Common myeloid progenitor, CD34-positive (primary cell): ENCODE data around the gene EFCAB5. TPM values are rescaled to one million over a fixed set of nuclear protein-coding genes. Genes with fewer than 3 reads are reported as not detected.
"Not testable (repeated sequence)": the region's sequence is repeated elsewhere in the genome, so short reads cannot be mapped to it uniquely, and the experiment has no call there.

ENCODE experiments used
- CTCF ChIA-PET: fragments of 350-600 bp; sonication (Branson Sonifier 250); formaldehyde crosslinking; loops from one replicate; lab custom pipeline; 2021; ENCODE audit warnings: antibody characterized with exemption; lab: Charles Lee
- POLR2A ChIA-PET: fragments of 350-600 bp; sonication (Branson Sonifier 250); formaldehyde crosslinking; loops from one replicate; lab custom pipeline; 2021; ENCODE audit warnings: antibody characterized with exemption; lab: Charles Lee
- DNase-seq, 3 donors: peaks; one replicate each; pipeline versions ENCODE4 v3.0.0 to v3.0.0-alpha.2; 2013
- H3K27ac ChIP-seq, 2 experiments: 1 replicate in 1 of 2; 2 replicates in 1 of 2; pipeline ENCODE4 v1.7.0; 2013; ENCODE audit warnings: inconsistent platforms in 2 of 2, low read length in 2 of 2, mild to moderate bottlenecking in 2 of 2, low read depth in 1 of 2, moderate library complexity in 1 of 2; ENCODE audit not compliant: severe bottlenecking in 2 of 2, insufficient read depth in 1 of 2, poor library complexity in 1 of 2
- H3K27me3 ChIP-seq, 5 experiments: replicated peaks in 2 of 5; 1 replicate in 3 of 5; 2 replicates in 2 of 5; pipeline versions ENCODE4 v1.6.1 to v1.7.0; 2013; ENCODE audit warnings: low read length in 4 of 5, mild to moderate bottlenecking in 2 of 5, moderate library complexity in 2 of 5, inconsistent platforms in 1 of 5; ENCODE audit not compliant: insufficient read depth in 5 of 5, control insufficient read depth in 4 of 5
- H3K36me3 ChIP-seq, 4 experiments: 1 replicate in 2 of 4; 2 replicates in 2 of 4; pipeline versions ENCODE4 v1.6.1 to v1.7.0; 2013; ENCODE audit warnings: low read length in 3 of 4, control low read depth in 1 of 4, mild to moderate bottlenecking in 1 of 4; ENCODE audit not compliant: control insufficient read depth in 4 of 4, insufficient read depth in 4 of 4
- H3K4me1 ChIP-seq, 4 experiments: 1 replicate in 3 of 4; 2 replicates in 1 of 4; pipeline versions ENCODE4 v1.6.1 to v1.7.1; 2013; ENCODE audit warnings: low read length in 3 of 4, mild to moderate bottlenecking in 3 of 4, control low read depth in 1 of 4, inconsistent platforms in 1 of 4, moderate library complexity in 1 of 4; ENCODE audit not compliant: control insufficient read depth in 4 of 4, insufficient read depth in 4 of 4; ENCODE audit errors: control extremely low read depth in 1 of 4
- H3K4me3 ChIP-seq, 7 experiments: 1 replicate in 4 of 7; 2 replicates in 3 of 7; pipeline versions ENCODE4 v1.5.1 to v1.7.0; 2013; ENCODE audit warnings: mild to moderate bottlenecking in 7 of 7, low read length in 6 of 7, moderate library complexity in 6 of 7, inconsistent platforms in 2 of 7, low read depth in 2 of 7, control low read depth in 1 of 7; ENCODE audit not compliant: insufficient read depth in 4 of 7, control insufficient read depth in 1 of 7; ENCODE audit errors: extremely low read depth in 1 of 7
- H3K9me3 ChIP-seq, 5 experiments: 1 replicate in 4 of 5; 2 replicates in 1 of 5; pipeline versions ENCODE4 v1.6.1 to v1.7.1; 2013; ENCODE audit warnings: low read length in 4 of 5, mild to moderate bottlenecking in 2 of 5, inconsistent platforms in 1 of 5, low read depth in 1 of 5, moderate library complexity in 1 of 5; ENCODE audit not compliant: control insufficient read depth in 4 of 5, insufficient read depth in 2 of 5; ENCODE audit errors: control extremely low read depth in 1 of 5
- WGBS: methylation state at CpG from one replicate; pipeline ENCODE4 v1.1.5; 2013; ENCODE audit not compliant: insufficient coverage; 5-methylcytosine and 5-hydroxymethylcytosine counted together
- polyA plus RNA-seq: library from polyadenylated mRNA; unstranded; fragments of 120-200 nt; gene quantifications from one replicate; pipeline ENCODE4 v1.2.1, GENCODE V29; 2013

The EFCAB5 gene
- polyA plus RNA-seq: 1.5 TPM

DNA sequence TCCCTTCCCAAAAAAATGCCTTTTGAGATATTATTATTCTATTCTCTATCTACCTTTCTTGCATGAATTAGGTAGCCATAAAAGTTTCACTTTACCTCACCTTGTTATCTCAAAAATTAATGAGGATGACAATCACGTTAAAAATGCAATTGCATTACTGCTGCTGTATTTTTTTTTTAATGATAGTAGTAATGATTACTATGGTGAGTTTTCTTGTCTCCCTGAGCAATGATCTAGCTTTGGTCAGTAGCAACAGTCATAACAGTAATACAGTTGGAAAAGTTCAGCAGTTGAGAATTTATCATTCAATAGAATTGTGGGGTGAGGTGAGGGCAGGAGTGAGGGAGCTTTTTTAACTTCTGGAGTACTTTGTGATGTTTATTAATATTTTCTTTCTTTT lies at the start of gene EFCAB5:
TSS of gene EFCAB5 (plus strand) at position 301 of the 400 bp plus-strand sequence. CDS start 163 bp downstream, outside the sequence.
- H3K4me1 ChIP-seq: no peaks in the 10 kb centered on the region
- H3K36me3 ChIP-seq: no peaks in the 10 kb centered on the region
- POLR2A ChIA-PET: no interaction called here
- no peak within 1 kb of the TSS for H3K27ac ChIP-seq
- H3K4me3 ChIP-seq: no peak within 1 kb of the TSS
- DNase-seq: no peak
- no peaks in the 10 kb centered on the region for H3K27me3 ChIP-seq
- H3K9me3 ChIP-seq: no peaks in the 10 kb centered on the region
- CTCF ChIA-PET: interaction anchor here (1.2 to 2.6 kb wide), 3 partner anchors 10 to 320 kb away, joined by 3 to 24 read pairs (median 5); no protein-coding TSS in a partner anchor
- no CpG with 5 or more reads among the region's 1 CpG for WGBS

DNA sequence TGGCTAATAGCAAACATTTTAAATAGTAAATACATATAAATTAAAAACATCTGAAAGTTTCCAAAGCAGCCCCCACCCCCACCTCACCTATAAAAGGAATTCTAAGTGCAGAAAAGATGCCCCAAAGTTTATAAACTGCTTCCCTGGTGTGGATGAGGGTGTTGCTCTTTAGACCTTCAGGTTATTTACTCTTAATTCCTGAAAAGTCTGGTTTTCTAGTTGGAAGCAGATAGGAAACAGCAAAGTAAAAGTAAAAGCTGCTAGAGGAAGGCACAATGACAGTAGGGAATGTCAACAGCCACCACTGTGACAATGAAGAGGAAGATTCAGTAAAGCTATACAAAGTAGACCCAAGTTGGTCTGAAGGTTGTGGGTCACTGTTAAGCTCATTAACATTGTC lies 49.2 kb upstream of the EFCAB5 start:
- DNase-seq: no peak
- no peak overlapping the region for H3K4me3 ChIP-seq
- ChIA-PET CTCF (interaction anchor here (0.6 to 1.4 kb wide), 4 partner anchors 14 to 77 kb away, joined by 3 read pairs; no protein-coding TSS in a partner anchor), POLR2A (no interaction called here)
- peaks cover 0 to 6% (median 0%) of the 10 kb centered on the region in 4 experiments for H3K4me1 ChIP-seq
- peaks cover 0 to 7% (median under 1%) of the 10 kb centered on the region in 4 experiments for H3K36me3 ChIP-seq
- H3K9me3 ChIP-seq: peaks cover 0 to 6% (median 1%) of the 10 kb centered on the region in 5 experiments
- no peak overlapping the region for H3K27ac ChIP-seq
- no peaks in the 10 kb centered on the region for H3K27me3 ChIP-seq

DNA sequence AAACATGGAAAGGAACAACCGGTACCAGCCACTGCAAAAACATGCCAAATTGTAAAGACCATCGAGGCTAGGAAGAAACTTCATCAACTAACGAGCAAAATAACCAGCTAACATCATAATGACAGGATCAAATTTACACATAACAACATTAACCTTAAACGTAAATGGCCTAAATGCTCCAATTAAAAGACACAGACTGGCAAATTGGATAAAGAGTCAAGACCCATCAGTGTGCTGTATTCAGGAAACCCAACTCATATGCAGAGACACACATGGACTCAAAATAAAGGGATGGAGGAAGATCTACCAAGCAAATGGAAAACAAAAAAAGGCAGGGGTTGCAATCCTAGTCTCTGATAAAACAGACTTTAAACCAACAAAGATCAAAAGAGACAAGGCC lies 44.3 kb upstream of the EFCAB5 start:
- H3K27ac ChIP-seq, H3K9me3 ChIP-seq, H3K4me1 ChIP-seq, H3K27me3 ChIP-seq, DNase-seq, POLR2A ChIA-PET, CTCF ChIA-PET, H3K36me3 ChIP-seq, H3K4me3 ChIP-seq: not testable (repeated sequence)
- 100% methylated on average over 1 of the region's 4 CpGs for WGBS

DNA sequence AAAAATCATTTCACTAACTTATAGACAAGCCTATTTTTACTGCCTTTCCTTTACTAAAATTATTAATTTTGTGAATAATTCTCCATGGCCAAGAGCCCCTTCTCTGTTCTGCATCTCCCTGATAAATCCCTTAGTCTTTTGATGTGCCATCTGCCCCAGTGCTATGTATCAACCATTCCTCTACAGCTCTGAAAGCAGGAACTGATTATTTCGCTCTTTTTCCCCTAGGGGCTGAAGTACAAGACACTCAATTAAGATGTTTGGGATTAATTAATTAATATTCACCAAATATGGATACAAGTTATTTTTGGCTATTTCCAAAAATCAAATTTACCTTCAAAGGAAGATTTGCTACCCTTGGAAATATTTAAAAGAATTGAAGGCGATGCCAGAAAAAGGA lies 38.0 kb upstream of the EFCAB5 start:
- Histone ChIP-seq H3K9me3 (peaks cover 0 to 19% (median 9%) of the 10 kb centered on the region in 5 experiments), H3K36me3 (peaks cover 0 to 4% (median 0%) of the 10 kb centered on the region in 4 experiments), H3K27me3 (no peaks in the 10 kb centered on the region), H3K4me1 (no peaks in the 10 kb centered on the region), H3K4me3 (no peak overlapping the region), H3K27ac (no peak overlapping the region)
- CTCF ChIA-PET: no interaction called here
- DNase-seq: no peak
- whole genome bisulfite sequencing: no CpG with 5 or more reads among the region's 2 CpGs
- POLR2A ChIA-PET: no interaction called here

DNA sequence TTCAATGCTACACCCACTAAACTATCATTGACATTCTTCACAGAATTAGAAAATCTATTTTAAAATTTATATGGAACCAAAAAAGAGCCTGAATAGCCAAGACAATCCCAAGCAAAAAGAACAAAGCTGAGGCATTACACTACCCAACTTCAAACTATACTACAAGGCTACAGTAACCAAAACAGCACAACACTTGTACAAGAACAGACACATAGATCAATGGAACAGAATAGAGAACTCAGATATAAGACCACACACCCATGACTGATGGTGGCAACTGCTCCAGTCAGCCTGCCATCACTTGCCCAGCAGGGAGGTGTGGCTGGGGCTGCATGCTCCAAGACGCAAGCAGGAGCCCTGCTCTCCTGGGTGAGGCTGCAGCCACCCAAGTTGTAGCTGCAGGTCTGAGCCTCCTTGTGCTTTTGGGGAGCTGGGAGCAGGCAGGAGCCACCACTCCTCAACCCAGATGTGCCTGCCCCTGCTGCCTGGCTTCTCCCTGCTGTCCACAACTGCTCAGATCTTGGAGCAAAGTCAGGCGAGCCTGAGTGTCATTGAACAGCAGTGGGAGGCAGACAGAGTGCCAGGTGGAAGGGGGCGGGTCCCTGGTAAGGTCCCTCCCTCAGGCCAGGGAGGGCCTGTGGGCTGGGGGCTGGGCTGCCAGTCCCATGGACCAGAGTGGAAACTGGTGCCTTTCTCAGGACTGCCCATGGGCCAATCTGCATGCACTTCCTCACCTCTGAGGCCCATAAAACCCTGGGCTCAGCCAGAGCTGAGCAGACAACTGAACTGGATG lies 36.2 kb upstream of the EFCAB5 start:
- no peak overlapping the region for H3K27ac ChIP-seq
- H3K27me3 ChIP-seq: no peaks in the 10 kb centered on the region
- POLR2A ChIA-PET: no interaction called here
- CTCF ChIA-PET: interaction anchor here (1.7 to 2.0 kb wide), 2 partner anchors 15 to 27 kb away, joined by 4 to 5 read pairs; no protein-coding TSS in a partner anchor
- peaks cover 0 to 19% (median 9%) of the 10 kb centered on the region in 5 experiments for H3K9me3 ChIP-seq
- H3K4me3 ChIP-seq: no peak overlapping the region
- no peaks in the 10 kb centered on the region for H3K4me1 ChIP-seq
- DNase-seq: no peak
- H3K36me3 ChIP-seq: peaks cover 0 to 4% (median 0%) of the 10 kb centered on the region in 4 experiments
- WGBS: 93% methylated on average over 3 of the region's 3 CpGs

DNA sequence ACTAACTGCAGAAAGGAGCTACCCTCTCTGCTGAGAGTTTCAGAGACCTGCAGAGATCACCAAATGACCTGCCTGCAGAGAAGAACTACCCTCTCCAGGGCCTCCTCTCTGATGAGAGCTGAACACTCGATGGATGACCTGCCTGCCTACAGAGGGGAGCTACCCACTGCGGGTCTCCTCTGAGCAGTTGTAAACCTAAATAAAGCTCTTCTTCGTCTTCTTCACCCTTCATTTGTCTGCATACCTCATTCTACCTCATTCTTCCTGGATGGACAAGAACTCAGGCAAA lies 35.6 kb upstream of the EFCAB5 start:
- no peaks in the 10 kb centered on the region for H3K4me1 ChIP-seq
- H3K36me3 ChIP-seq: peaks cover 0 to 4% (median 0%) of the 10 kb centered on the region in 4 experiments
- no peak overlapping the region for H3K4me3 ChIP-seq
- CTCF ChIA-PET: interaction anchor here (1.3 to 2.0 kb wide), 3 partner anchors 14 to 26 kb away, joined by 3 to 5 read pairs (median 4); no protein-coding TSS in a partner anchor
- H3K27me3 ChIP-seq: no peaks in the 10 kb centered on the region
- no peak for DNase-seq
- H3K9me3 ChIP-seq: peaks cover 0 to 19% (median 9%) of the 10 kb centered on the region in 5 experiments
- POLR2A ChIA-PET: no interaction called here
- no peak overlapping the region for H3K27ac ChIP-seq
- 100% methylated on average over 3 of the region's 3 CpGs for WGBS

DNA sequence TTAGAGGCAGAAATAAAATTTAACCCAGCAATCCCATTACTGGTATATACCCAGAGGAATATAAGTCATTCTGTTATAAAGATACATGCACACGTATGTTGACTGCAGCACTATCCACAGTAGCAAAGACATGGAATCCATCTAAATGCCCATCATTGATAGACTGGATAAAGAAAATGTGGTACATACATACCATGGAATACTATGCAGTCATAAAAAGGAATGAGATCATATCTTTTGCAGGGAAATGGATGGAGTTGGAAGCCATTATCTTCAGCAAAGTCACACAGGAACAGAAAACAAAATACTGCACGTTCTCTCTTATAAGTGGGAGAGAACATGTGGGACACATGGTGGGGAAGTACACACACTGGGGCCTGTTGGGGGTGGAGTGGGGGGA lies 34.5 kb upstream of the EFCAB5 start:
- H3K27ac ChIP-seq: no peak overlapping the region
- ChIA-PET CTCF (interaction anchor here (1.3 to 1.7 kb wide), 2 partner anchors 15 to 25 kb away, joined by 3 to 4 read pairs; no protein-coding TSS in a partner anchor), POLR2A (interaction anchor here (0.7 kb wide), 1 partner anchor 77 kb away, joined by 3 read pairs; no protein-coding TSS in a partner anchor)
- H3K27me3 ChIP-seq: no peaks in the 10 kb centered on the region
- no peak for DNase-seq
- no peak overlapping the region for H3K4me3 ChIP-seq
- no CpG with 5 or more reads among the region's 2 CpGs for WGBS
- peaks cover 0 to 19% (median 9%) of the 10 kb centered on the region in 5 experiments for H3K9me3 ChIP-seq
- H3K36me3 ChIP-seq: peaks cover 0 to 4% (median 0%) of the 10 kb centered on the region in 4 experiments
- H3K4me1 ChIP-seq: no peaks in the 10 kb centered on the region
